Suprapubic skin (tissue), 4 donors: ENCODE measurements around the gene KRTAP1-4. TPM values are rescaled to one million over a fixed set of nuclear protein-coding genes. Genes with fewer than 3 reads are reported as not detected.

Experiments used
- DNase-seq, 2 donors: peaks; one replicate each; pipeline ENCODE4 v3.0.0-alpha.2; 2019; ENCODE audit warnings: low spot score in 2 of 2
- H3K27ac ChIP-seq: fragments of 200-600 bp; sonication (generic); one replicate; pipeline ENCODE4 v1.5.1; 2019
- H3K27me3 ChIP-seq: fragments of 200-600 bp; sonication (generic); one replicate; pipeline ENCODE4 v1.5.1; 2019
- H3K36me3 ChIP-seq: fragments of 200-600 bp; sonication (generic); one replicate; pipeline ENCODE4 v1.5.1; 2019
- H3K4me1 ChIP-seq: fragments of 200-600 bp; sonication (generic); one replicate; pipeline ENCODE4 v1.5.1; 2019
- H3K4me3 ChIP-seq: fragments of 200-600 bp; sonication (generic); one replicate; pipeline ENCODE4 v1.5.1; 2019; ENCODE audit warnings: mild to moderate bottlenecking
- H3K9me3 ChIP-seq: fragments of 200-600 bp; sonication (generic); one replicate; pipeline ENCODE4 v1.5.1; 2019
- EP300 ChIP-seq: sonication (generic); formaldehyde crosslinking; IDR thresholded peaks from one replicate; pipeline ENCODE4 v1.6.1; 2017; ENCODE audit warnings: antibody characterized with exemption
- POLR2A ChIP-seq, 2 donors: fragments of 450-650 bp; IDR thresholded peaks; one replicate each; pipeline ENCODE4 v1.6.1; 2017; ENCODE audit warnings: antibody characterized with exemption in 2 of 2, mild to moderate bottlenecking in 2 of 2, moderate library complexity in 2 of 2
- POLR2AphosphoS5 ChIP-seq, 3 donors: sonication (generic); formaldehyde crosslinking; IDR thresholded peaks; one replicate each; pipeline ENCODE4 v1.6.1; 2017; ENCODE audit warnings: antibody characterized with exemption in 3 of 3
- WGBS: methylation state at CpG from one replicate; pipeline ENCODE4 v1.1.5; 2018; 5-methylcytosine and 5-hydroxymethylcytosine counted together
- total RNA-seq, 4 donors: library from RNA; depleted of rRNA; stranded (reverse); fragments of >200 nt; gene quantifications; one replicate each; pipeline ENCODE4 v1.1.0, GENCODE V29; 2016
- TF ChIP-seq, protein P1 (sequence below), 2 donors: fragments of 200-600 bp in 1 of 2; fragments of 450-650 bp in 1 of 2; sonication (generic) in 1 of 2; IDR thresholded peaks; one replicate each; pipeline ENCODE4 v1.5.1; 2016 to 2019; ENCODE audit warnings: antibody characterized with exemption in 2 of 2, mild to moderate bottlenecking in 1 of 2, moderate library complexity in 1 of 2

Gene KRTAP1-4
- total RNA-seq, 4 donors from 2014 or later: 3.2 TPM; not detected in 3

GRCh38 chr17:40980596-40980995, 49.4 kb downstream of the KRTAP1-4 start:
- Histone ChIP-seq H3K4me3 (no peak overlapping the region), H3K27ac (no peak overlapping the region), H3K27me3 (no peaks in the 10 kb centered on the region), H3K9me3 (no peaks in the 10 kb centered on the region), H3K36me3 (no peaks in the 10 kb centered on the region), H3K4me1 (no peaks in the 10 kb centered on the region)
- TF ChIP-seq POLR2A (IDR thresholded peaks at IDR 0.05): no peak
- TF ChIP-seq POLR2AphosphoS5 (IDR thresholded peaks at IDR 0.05): no peak
- TF ChIP-seq, protein P1, sequence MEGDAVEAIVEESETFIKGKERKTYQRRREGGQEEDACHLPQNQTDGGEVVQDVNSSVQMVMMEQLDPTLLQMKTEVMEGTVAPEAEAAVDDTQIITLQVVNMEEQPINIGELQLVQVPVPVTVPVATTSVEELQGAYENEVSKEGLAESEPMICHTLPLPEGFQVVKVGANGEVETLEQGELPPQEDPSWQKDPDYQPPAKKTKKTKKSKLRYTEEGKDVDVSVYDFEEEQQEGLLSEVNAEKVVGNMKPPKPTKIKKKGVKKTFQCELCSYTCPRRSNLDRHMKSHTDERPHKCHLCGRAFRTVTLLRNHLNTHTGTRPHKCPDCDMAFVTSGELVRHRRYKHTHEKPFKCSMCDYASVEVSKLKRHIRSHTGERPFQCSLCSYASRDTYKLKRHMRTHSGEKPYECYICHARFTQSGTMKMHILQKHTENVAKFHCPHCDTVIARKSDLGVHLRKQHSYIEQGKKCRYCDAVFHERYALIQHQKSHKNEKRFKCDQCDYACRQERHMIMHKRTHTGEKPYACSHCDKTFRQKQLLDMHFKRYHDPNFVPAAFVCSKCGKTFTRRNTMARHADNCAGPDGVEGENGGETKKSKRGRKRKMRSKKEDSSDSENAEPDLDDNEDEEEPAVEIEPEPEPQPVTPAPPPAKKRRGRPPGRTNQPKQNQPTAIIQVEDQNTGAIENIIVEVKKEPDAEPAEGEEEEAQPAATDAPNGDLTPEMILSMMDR (IDR thresholded peaks at IDR 0.05): no peak
- no peak for TF ChIP-seq EP300
- 28% methylated on average over 8 of the region's 8 CpGs for WGBS
- DNase-seq: no peak

DNA sequence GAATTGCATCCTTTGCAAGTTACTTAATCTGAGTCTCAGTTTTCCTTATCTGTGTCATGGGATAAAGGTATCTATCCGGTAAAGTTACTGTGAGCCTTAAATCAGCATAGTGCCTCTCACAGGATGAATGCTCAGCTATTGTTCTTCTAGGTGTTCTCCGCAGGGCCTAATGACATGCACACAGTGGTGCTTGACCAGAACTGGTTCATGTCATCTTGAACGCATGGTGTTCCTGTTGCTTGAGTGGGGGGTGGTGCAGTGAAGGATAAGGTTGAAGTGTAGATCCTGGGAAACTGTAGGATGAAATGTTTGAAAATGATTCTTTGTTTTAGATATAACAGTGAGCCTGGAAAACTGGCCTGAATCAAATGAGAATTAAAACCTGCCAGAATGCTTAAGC, 49.9 kb downstream of the KRTAP1-4 start:
- 87% methylated on average over 3 of the region's 3 CpGs for WGBS
- no peaks in the 10 kb centered on the region for H3K36me3 ChIP-seq
- no peaks in the 10 kb centered on the region for H3K27me3 ChIP-seq
- no peak for DNase-seq
- no peaks in the 10 kb centered on the region for H3K9me3 ChIP-seq
- no peak overlapping the region for H3K4me3 ChIP-seq
- TF ChIP-seq, protein P1 (IDR thresholded peaks at IDR 0.05): no peak
- TF ChIP-seq POLR2AphosphoS5 (IDR thresholded peaks at IDR 0.05) (no peak), EP300 (no peak), POLR2A (IDR thresholded peaks at IDR 0.05) (no peak)
- no peaks in the 10 kb centered on the region for H3K4me1 ChIP-seq
- H3K27ac ChIP-seq: no peak overlapping the region

Other genes with a start within 250 kb of the KRTAP1-4 start
- 100 to 1,000 TPM in 1 of 4 donors, 10 to 100 TPM in 2, 1 to 10 TPM in 1; 1.9 to 150 (median 39.1) TPM for gene KRT27, start 247.6 kb downstream of the KRTAP1-4 start, total RNA-seq
- 10 to 100 TPM in 2 of 4 donors, 1 to 10 TPM in 2; 1.0 to 32.0 (median 11.6) TPM for gene KRT28, start 230.2 kb downstream of the KRTAP1-4 start, total RNA-seq
- gene KRT10, start 207.6 kb downstream of the KRTAP1-4 start, total RNA-seq: 1,000 to 10,000 TPM; 3,788 to 5,963 (median 5,237) TPM
- gene KRT12, start 163.0 kb downstream of the KRTAP1-4 start, total RNA-seq: not detected
- under 1 TPM in 1 of 4 donors, not detected in 3; 0.60 TPM for gene KRT20, start 145.0 kb downstream of the KRTAP1-4 start, total RNA-seq
- gene KRT23, start 92.5 kb downstream of the KRTAP1-4 start, total RNA-seq: 100 to 1,000 TPM in 3 of 4 donors, 10 to 100 TPM in 1; 84.6 to 310 (median 217) TPM
- gene KRT39, start 63.2 kb downstream of the KRTAP1-4 start, total RNA-seq: 10 to 100 TPM in 1 of 4 donors, 1 to 10 TPM in 1, not detected in 2; 2.5 to 13.3 TPM
- 10 to 100 TPM in 1 of 4 donors, 1 to 10 TPM in 1, under 1 TPM in 1, not detected in 1; 0.98 to 12.5 (median 3.9) TPM for gene KRT40, start 45.9 kb downstream of the KRTAP1-4 start, total RNA-seq
- 10 to 100 TPM in 1 of 4 donors, 1 to 10 TPM in 1, not detected in 2; 2.8 to 22.9 TPM for gene KRTAP3-3, start 36.0 kb downstream of the KRTAP1-4 start, total RNA-seq
- 10 to 100 TPM in 2 of 4 donors, 1 to 10 TPM in 1, not detected in 1; 8.0 to 42.6 (median 23.7) TPM for gene KRTAP3-2, start 30.3 kb downstream of the KRTAP1-4 start, total RNA-seq
- 10 to 100 TPM in 2 of 4 donors, 1 to 10 TPM in 1, not detected in 1; 5.6 to 95.2 (median 15.5) TPM for gene KRTAP3-1, start 21.1 kb downstream of the KRTAP1-4 start, total RNA-seq
- 100 to 1,000 TPM in 1 of 4 donors, 10 to 100 TPM in 2, 1 to 10 TPM in 1; 1.6 to 199 (median 40.4) TPM for gene KRTAP1-5, start 3.0 kb downstream of the KRTAP1-4 start, total RNA-seq
- 100 to 1,000 TPM in 1 of 4 donors, 10 to 100 TPM in 2, not detected in 1; 10.7 to 140 (median 28.7) TPM for gene KRTAP1-3, start 4.7 kb upstream of the KRTAP1-4 start, total RNA-seq
- 100 to 1,000 TPM in 1 of 4 donors, 10 to 100 TPM in 1, 1 to 10 TPM in 1, not detected in 1; 9.9 to 165 (median 46.0) TPM for gene KRTAP1-1, start 11.3 kb upstream of the KRTAP1-4 start, total RNA-seq
- gene KRTAP2-1, start 17.1 kb upstream of the KRTAP1-4 start, total RNA-seq: 100 to 1,000 TPM in 1 of 4 donors, 10 to 100 TPM in 2, not detected in 1; 20.1 to 128 (median 37.2) TPM
- 10 to 100 TPM in 2 of 4 donors, 1 to 10 TPM in 1, not detected in 1; 8.2 to 41.6 (median 25.3) TPM for gene KRTAP2-2, start 25.0 kb upstream of the KRTAP1-4 start, total RNA-seq
- gene KRTAP2-3, start 29.9 kb upstream of the KRTAP1-4 start, total RNA-seq: 10 to 100 TPM in 1 of 4 donors, under 1 TPM in 1, not detected in 2; 0.64 to 10.8 TPM
- 10 to 100 TPM in 2 of 4 donors, 1 to 10 TPM in 1, not detected in 1; 6.5 to 76.9 (median 13.4) TPM for gene KRTAP2-4, start 35.7 kb upstream of the KRTAP1-4 start, total RNA-seq
- gene KRTAP4-7, start 54.0 kb upstream of the KRTAP1-4 start, total RNA-seq: 10 to 100 TPM in 1 of 4 donors, 1 to 10 TPM in 2, not detected in 1; 7.9 to 50.0 (median 8.5) TPM
- gene KRTAP4-8, start 67.9 kb upstream of the KRTAP1-4 start, total RNA-seq: 10 to 100 TPM in 2 of 4 donors, 1 to 10 TPM in 1, not detected in 1; 4.4 to 15.2 (median 13.6) TPM
- not detected for gene KRTAP4-16, start 72.0 kb upstream of the KRTAP1-4 start, total RNA-seq
- 10 to 100 TPM in 3 of 4 donors, not detected in 1; 10.1 to 58.8 (median 13.1) TPM for gene KRTAP4-9, start 75.2 kb upstream of the KRTAP1-4 start, total RNA-seq
- 10 to 100 TPM in 1 of 4 donors, 1 to 10 TPM in 2, not detected in 1; 4.3 to 23.4 (median 5.6) TPM for gene KRTAP4-11, start 88.2 kb upstream of the KRTAP1-4 start, total RNA-seq
- 10 to 100 TPM in 1 of 4 donors, 1 to 10 TPM in 2, not detected in 1; 6.1 to 54.5 (median 8.3) TPM for gene KRTAP4-12, start 94.0 kb upstream of the KRTAP1-4 start, total RNA-seq
- 10 to 100 TPM in 2 of 4 donors, 1 to 10 TPM in 1, not detected in 1; 9.0 to 45.0 (median 13.0) TPM for gene KRTAP4-6, start 110.3 kb upstream of the KRTAP1-4 start, total RNA-seq
- 10 to 100 TPM in 1 of 4 donors, 1 to 10 TPM in 2, not detected in 1; 1.1 to 19.2 (median 2.2) TPM for gene KRTAP4-5, start 119.6 kb upstream of the KRTAP1-4 start, total RNA-seq
- gene KRTAP4-4, start 130.6 kb upstream of the KRTAP1-4 start, total RNA-seq: 10 to 100 TPM in 2 of 4 donors, 1 to 10 TPM in 1, not detected in 1; 7.7 to 81.7 (median 24.6) TPM
- gene KRTAP4-3, start 138.0 kb upstream of the KRTAP1-4 start, total RNA-seq: 10 to 100 TPM in 2 of 4 donors, 1 to 10 TPM in 1, not detected in 1; 9.0 to 35.4 (median 16.4) TPM
- gene KRTAP4-2, start 148.0 kb upstream of the KRTAP1-4 start, total RNA-seq: 10 to 100 TPM in 3 of 4 donors, not detected in 1; 16.1 to 86.3 (median 16.3) TPM
- gene KRTAP4-1, start 154.7 kb upstream of the KRTAP1-4 start, total RNA-seq: 10 to 100 TPM in 2 of 4 donors, 1 to 10 TPM in 1, not detected in 1; 4.2 to 51.7 (median 16.7) TPM
- gene KRTAP9-1, start 159.7 kb upstream of the KRTAP1-4 start, total RNA-seq: 1 to 10 TPM in 1 of 4 donors, not detected in 3; 1.1 TPM
- 100 to 1,000 TPM in 1 of 4 donors, 10 to 100 TPM in 2, not detected in 1; 36.3 to 127 (median 60.8) TPM for gene KRTAP9-2, start 196.5 kb upstream of the KRTAP1-4 start, total RNA-seq
- gene KRTAP9-3, start 202.3 kb upstream of the KRTAP1-4 start, total RNA-seq: 100 to 1,000 TPM in 1 of 4 donors, 10 to 100 TPM in 2, not detected in 1; 29.0 to 178 (median 61.4) TPM
- gene KRTAP9-8, start 207.8 kb upstream of the KRTAP1-4 start, total RNA-seq: 10 to 100 TPM in 3 of 4 donors, not detected in 1; 27.1 to 89.8 (median 46.6) TPM
- gene KRTAP9-4, start 219.5 kb upstream of the KRTAP1-4 start, total RNA-seq: 100 to 1,000 TPM in 1 of 4 donors, 10 to 100 TPM in 2, not detected in 1; 18.8 to 103 (median 50.1) TPM
- 10 to 100 TPM in 3 of 4 donors, not detected in 1; 14.3 to 53.1 (median 23.9) TPM for gene KRTAP9-9, start 225.2 kb upstream of the KRTAP1-4 start, total RNA-seq
- gene KRTAP9-6, start 235.2 kb upstream of the KRTAP1-4 start, total RNA-seq: 1 to 10 TPM in 1 of 4 donors, under 1 TPM in 1, not detected in 2; 0.52 to 7.1 TPM
- 10 to 100 TPM in 1 of 4 donors, 1 to 10 TPM in 1, not detected in 2; 10.0 to 20.3 TPM for gene KRTAP9-7, start 245.5 kb upstream of the KRTAP1-4 start, total RNA-seq